Choroid plexus epithelial cell (primary cell): ENCODE measurements around the gene POLD4.

ENCODE experiments used
- DNase-seq: peaks from one replicate; pipeline ENCODE4 v3.0.0-alpha.2; 2010; ENCODE audit warnings: low read depth
- H3K4me3 ChIP-seq: 2 replicates; pipeline ENCODE4 v1.5.1; 2011; ENCODE audit warnings: low read depth, mild to moderate bottlenecking, control low read depth, low read length, moderate library complexity
- CTCF ChIP-seq: conservative IDR thresholded peaks from 2 replicates; pipeline ENCODE4 v1.5.1; 2011; ENCODE audit warnings: low read depth, mild to moderate bottlenecking, control low read depth, inconsistent platforms, low read length, moderate library complexity

POLD4 gene

GRCh38 chr11:67372993-67373647 is 19.8 kb upstream of the POLD4 start, which contains the start of gene CLCF1:
Gene CLCF1, minus strand, starts transcription at chr11:67373598. Its CDS starts 59 bp downstream, at chr11:67373539.
- peak within 1 kb of the TSS; percentile 67 for H3K4me3 ChIP-seq
- TF ChIP-seq CTCF: no peak
- DNase-seq: peak; percentile 69

- TF ChIP-seq CTCF: no peak
- no peak for DNase-seq
- peak overlapping the region; percentile 67 for H3K4me3 ChIP-seq
Observed at GRCh38 chr11:67372321-67372992, 19.1 kb upstream of the POLD4 start.

- DNase-seq: no peak
- no peak for TF ChIP-seq CTCF
- peak overlapping the region; percentile 67 for H3K4me3 ChIP-seq
Observed at GRCh38 chr11:67371911-67372320, 18.6 kb upstream of the POLD4 start.

GRCh38 chr11:67371189-67371910 is 18.0 kb upstream of the POLD4 start:
- DNase-seq: peak; percentile 62
- peak; percentile 65 for TF ChIP-seq CTCF
- peak overlapping the region; percentile 67 for H3K4me3 ChIP-seq

GRCh38 chr11:67370351-67371076 is 17.2 kb upstream of the POLD4 start:
- no peak for DNase-seq
- H3K4me3 ChIP-seq: peak overlapping the region; percentile 14
- no peak for TF ChIP-seq CTCF

- H3K4me3 ChIP-seq: peak overlapping the region; percentile 1
- peak; percentile 65 for DNase-seq
- TF ChIP-seq CTCF: peak; percentile 1
Observed at GRCh38 chr11:67369801-67370284, 16.5 kb upstream of the POLD4 start.
